SK-N-SH (cell line): ENCODE data around the gene SLC38A2. TPM values are rescaled to one million over a fixed set of nuclear protein-coding genes. Genes with fewer than 3 reads are reported as not detected.

ENCODE experiments used
- CTCF ChIA-PET: fragments of 300-600, 350-600 bp; formaldehyde crosslinking; extraction: SDS; loops from one replicate; lab custom pipeline; 2021; lab: Yijun Ruan, JAX
- POLR2A ChIA-PET: fragments of 350-600 bp; sonication (Branson Sonifier 250); formaldehyde crosslinking; extraction: SDS; loops from one replicate; lab custom pipeline; 2020; ENCODE audit warnings: antibody characterized with exemption, inconsistent platforms; lab: Yijun Ruan, JAX
- DNase-seq: peaks from one replicate; pipeline ENCODE4 v3.0.0; 2012
- H2AFZ ChIP-seq: fragments of 200-600 bp; sonication (generic); 2 replicates; pipeline ENCODE4 v1.8.1; 2016; ENCODE audit warnings: antibody characterized with exemption, mild to moderate bottlenecking, low read depth
- H3F3A ChIP-seq: fragments of 200-600 bp; sonication (generic); replicated peaks from 2 replicates; pipeline ENCODE3; 2016; ENCODE audit warnings: antibody characterized with exemption, mild to moderate bottlenecking; ENCODE audit not compliant: insufficient read depth
- H3K27ac ChIP-seq, 2 experiments: fragments of 200-500 bp in 1 of 2; fragments of 200-600 bp in 1 of 2; sonication (Bioruptor generic) in 1 of 2; sonication (generic), shearing (Covaris generic) in 1 of 2; 2 replicates each; pipeline versions ENCODE4 v1.5.1 to v1.6.1; 2014 to 2016; ENCODE audit warnings: low read depth in 2 of 2, inconsistent platforms in 1 of 2, low read length in 1 of 2, mild to moderate bottlenecking in 1 of 2, mixed read lengths in 1 of 2
- H3K27me3 ChIP-seq: fragments of 200-600 bp; sonication (generic), shearing (Covaris generic); 2 replicates; pipeline ENCODE4 v1.6.1; 2016; ENCODE audit warnings: mixed run types; ENCODE audit not compliant: insufficient read depth
- H3K36me3 ChIP-seq, 2 experiments: fragments of 200-500 bp in 1 of 2; fragments of 200-600 bp in 1 of 2; sonication (Bioruptor generic) in 1 of 2; sonication (generic) in 1 of 2; replicated peaks in 1 of 2; 2 replicates each; pipeline versions ENCODE3 to v1.5.1; 2014 to 2016; ENCODE audit warnings: low read length in 1 of 2, mild to moderate bottlenecking in 1 of 2; ENCODE audit not compliant: insufficient read depth in 2 of 2, control insufficient read depth in 1 of 2
- H3K4me1 ChIP-seq, 2 experiments: fragments of 200-500 bp in 1 of 2; fragments of 200-600 bp in 1 of 2; sonication (Bioruptor generic) in 1 of 2; sonication (generic), shearing (Covaris generic) in 1 of 2; 2 replicates each; pipeline versions ENCODE4 v1.5.1 to v1.6.1; 2014 to 2016; ENCODE audit warnings: low read depth in 1 of 2, low read length in 1 of 2, mixed run types in 1 of 2; ENCODE audit not compliant: insufficient read depth in 2 of 2, control insufficient read depth in 1 of 2
- H3K4me2 ChIP-seq: fragments of 200-600 bp; sonication (generic), shearing (Covaris generic); 2 replicates; pipeline ENCODE4 v1.6.1; 2017; ENCODE audit warnings: mixed run types
- H3K4me3 ChIP-seq, 2 experiments: fragments of 200-500 bp in 1 of 2; fragments of 200-600 bp in 1 of 2; sonication (Bioruptor generic) in 1 of 2; sonication (generic), shearing (Covaris generic) in 1 of 2; 2 replicates each; pipeline versions ENCODE4 v1.5.1 to v1.8.1; 2014 to 2016; ENCODE audit warnings: low read depth in 2 of 2, inconsistent platforms in 1 of 2, low read length in 1 of 2, mild to moderate bottlenecking in 1 of 2, mixed read lengths in 1 of 2, moderate library complexity in 1 of 2
- H3K79me2 ChIP-seq: fragments of 200-600 bp; sonication (generic); 2 replicates; pipeline ENCODE4 v1.8.1; 2017; ENCODE audit warnings: mild to moderate bottlenecking; ENCODE audit not compliant: insufficient read depth
- H3K9ac ChIP-seq: fragments of 200-600 bp; sonication (generic); 2 replicates; pipeline ENCODE4 v1.6.1; 2017; ENCODE audit warnings: mixed run types
- H3K9me2 ChIP-seq: fragments of 200-600 bp; sonication (generic); 2 replicates; pipeline ENCODE4 v1.6.1; 2017; ENCODE audit warnings: mixed run types
- H3K9me3 ChIP-seq: fragments of 200-600 bp; sonication (generic); 2 replicates; pipeline ENCODE4 v1.6.1; 2017; ENCODE audit warnings: mixed run types, mild to moderate bottlenecking, moderate library complexity
- H4K20me1 ChIP-seq: fragments of 200-600 bp; sonication (generic); 2 replicates; pipeline ENCODE4 v1.6.1; 2017; ENCODE audit warnings: mild to moderate bottlenecking, mixed run types; ENCODE audit not compliant: insufficient read depth
- EZH2phosphoT487 ChIP-seq: fragments of 200-600 bp; sonication (generic); IDR thresholded peaks from 2 replicates; pipeline ENCODE4 v1.6.1; 2017; ENCODE audit warnings: low read depth, mixed run types, mild to moderate bottlenecking, antibody characterized with exemption, moderate library complexity, borderline replicate concordance
- FOSL2 ChIP-seq: IDR thresholded peaks from 2 replicates; pipeline ENCODE4 v1.4.0; 2012; ENCODE audit warnings: low read depth, mild to moderate bottlenecking, moderate library complexity, borderline replicate concordance
- GATA2 ChIP-seq: sonication (generic); formaldehyde crosslinking; IDR thresholded peaks from 2 replicates; pipeline ENCODE4 v1.5.0; 2020; ENCODE audit warnings: mild to moderate bottlenecking, missing genetic modification reagents
- IRF3 ChIP-seq: fragments of 150-350 bp; IDR thresholded peaks from 2 replicates; pipeline ENCODE4 v1.6.1; 2016; ENCODE audit warnings: mild to moderate bottlenecking, low read depth, low read length
- MEF2A ChIP-seq: IDR thresholded peaks from 2 replicates; pipeline ENCODE4 v1.4.0; 2012; ENCODE audit warnings: low read depth, borderline replicate concordance
- MXI1 ChIP-seq: IDR thresholded peaks from 2 replicates; pipeline ENCODE4 v1.6.1; 2012; ENCODE audit warnings: mild to moderate bottlenecking, low read depth, low read length, improper control_type of control experiment
- NRF1 ChIP-seq: IDR thresholded peaks from 2 replicates; pipeline ENCODE4 v1.6.1; 2012; ENCODE audit warnings: low read depth, mild to moderate bottlenecking, low read length
- PBX3 ChIP-seq: IDR thresholded peaks from 2 replicates; pipeline ENCODE4; 2012
- POLR2AphosphoS5 ChIP-seq: IDR thresholded peaks from 2 replicates; pipeline ENCODE4 v1.6.1; 2012; ENCODE audit warnings: low read depth, low read length
- RAD21 ChIP-seq: IDR thresholded peaks from 2 replicates; pipeline ENCODE4 v1.6.1; 2012; ENCODE audit warnings: mild to moderate bottlenecking, low read length
- REST ChIP-seq: IDR thresholded peaks from 2 replicates; pipeline ENCODE4 v1.6.1; 2012; ENCODE audit warnings: mild to moderate bottlenecking, low read depth, low read length, moderate library complexity
- RXRA ChIP-seq: IDR thresholded peaks from 2 replicates; pipeline ENCODE4 v1.4.0; 2012; ENCODE audit warnings: low read depth, mild to moderate bottlenecking, borderline replicate concordance
- SMC3 ChIP-seq: IDR thresholded peaks from 2 replicates; pipeline ENCODE4 v1.6.1; 2012; ENCODE audit warnings: low read depth, low read length, improper control_type of control experiment
- TAF1 ChIP-seq: IDR thresholded peaks from 2 replicates; pipeline ENCODE4 v1.6.1; 2012; ENCODE audit warnings: low read depth, mild to moderate bottlenecking, low read length, moderate library complexity, borderline replicate concordance
- USF1 ChIP-seq: IDR thresholded peaks from 2 replicates; pipeline ENCODE4 v1.4.0; 2012; ENCODE audit warnings: low read depth, borderline replicate concordance
- USF2 ChIP-seq: fragments of 150-350 bp; IDR thresholded peaks from 2 replicates; pipeline ENCODE4 v1.6.1; 2017; ENCODE audit warnings: antibody characterized with exemption, low read length, low read depth, borderline replicate concordance
- YY1 ChIP-seq: IDR thresholded peaks from 2 replicates; pipeline ENCODE4 v1.4.0; 2012; ENCODE audit warnings: low read depth, mild to moderate bottlenecking
- WGBS: methylation state at CpG from one replicate; pipeline ENCODE4 v1.1.6; 2017; ENCODE audit warnings: low lambda C conversion rate; 5-methylcytosine and 5-hydroxymethylcytosine counted together
- polyA plus RNA-seq, 3 experiments: library from polyadenylated mRNA; depleted of rRNA; stranded (reverse); fragments of >200 nt; gene quantifications; 2 replicates each; pipeline ENCODE4 v1.2.3, GENCODE V29; 2012

The SLC38A2 gene
- polyA plus RNA-seq, 1 of the 3 experiments (the other 2 are of a cell fraction), result 135 TPM

GRCh38 chr12:46343118-46343852 lies 29.3 kb downstream of the SLC38A2 start:
- Histone ChIP-seq H3K36me3 (no peaks in the 10 kb centered on the region), H3K4me3 (no peak overlapping the region), H3K4me1 (no peaks in the 10 kb centered on the region), H2AFZ (no peak overlapping the region), H3K9me3 (no peaks in the 10 kb centered on the region), H3K79me2 (no peaks in the 10 kb centered on the region), H3K27me3 (no peaks in the 10 kb centered on the region), H3K4me2 (no peak overlapping the region), H3K27ac (no peak overlapping the region), H3K9ac (no peak overlapping the region), H3K9me2 (no peaks in the 10 kb centered on the region), H3F3A (peaks cover 3% of the 10 kb centered on the region), H4K20me1 (no peaks in the 10 kb centered on the region)
- ChIA-PET POLR2A (interaction anchor here (0.6 kb wide), 1 partner anchor 72 kb away, joined by 4 read pairs; no protein-coding TSS in a partner anchor), CTCF (interaction anchor here (0.6 to 2.0 kb wide), 7 partner anchors 14 to 678 kb away, joined by 3 to 6 read pairs (median 3); no protein-coding TSS in a partner anchor)
- 83% methylated on average over 3 of the region's 3 CpGs for WGBS
- no peak for TF ChIP-seq YY1
- TF ChIP-seq USF1, result no peak
- no peak for TF ChIP-seq MXI1
- TF ChIP-seq TAF1, result no peak
- no peak for TF ChIP-seq IRF3
- no peak for TF ChIP-seq REST
- TF ChIP-seq RXRA, result no peak
- DNase-seq, result no peak

- no peak overlapping the region for H3K4me3 ChIP-seq
- no peak for DNase-seq
- no peak overlapping the region for H3K4me2 ChIP-seq
- H3K79me2 ChIP-seq, result no peaks in the 10 kb centered on the region
- 30% methylated on average over 3 of the region's 3 CpGs for WGBS
- H3K9me2 ChIP-seq, result no peaks in the 10 kb centered on the region
- no peak overlapping the region for H3K9ac ChIP-seq
- no peaks in the 10 kb centered on the region for H3K36me3 ChIP-seq
- ChIA-PET CTCF (interaction anchor here (0.6 to 2.0 kb wide), 7 partner anchors 15 to 679 kb away, joined by 3 to 6 read pairs (median 3); no protein-coding TSS in a partner anchor), POLR2A (no interaction called here)
- H3K27me3 ChIP-seq, result no peaks in the 10 kb centered on the region
- H2AFZ ChIP-seq, result no peak overlapping the region
- no peaks in the 10 kb centered on the region for H3K9me3 ChIP-seq
- no peaks in the 10 kb centered on the region for H3K4me1 ChIP-seq
- no peak overlapping the region for H3K27ac ChIP-seq
- H4K20me1 ChIP-seq, result no peaks in the 10 kb centered on the region
- H3F3A ChIP-seq, result peaks cover 3% of the 10 kb centered on the region
- no peak for TF ChIP-seq MEF2A
- TF ChIP-seq YY1, result no peak
- TF ChIP-seq GATA2 (CRISPR knock-in tag), result peak; percentile 33; the same call in 1 of the 2 replicates
- TF ChIP-seq FOSL2, result no peak
- peak; percentile 67 for TF ChIP-seq SMC3
- TF ChIP-seq IRF3, result no peak
- TF ChIP-seq NRF1, result no peak
- TF ChIP-seq RAD21, result peak; percentile 87
- no peak for TF ChIP-seq POLR2AphosphoS5
- TF ChIP-seq PBX3, result no peak
- TF ChIP-seq USF2, result no peak
- TF ChIP-seq EZH2phosphoT487, result no peak
Measured at GRCh38 chr12:46342562-46343033, 30.0 kb downstream of the SLC38A2 start.
